ENCODE data around the gene SNX1.

SNX1 gene

DNA sequence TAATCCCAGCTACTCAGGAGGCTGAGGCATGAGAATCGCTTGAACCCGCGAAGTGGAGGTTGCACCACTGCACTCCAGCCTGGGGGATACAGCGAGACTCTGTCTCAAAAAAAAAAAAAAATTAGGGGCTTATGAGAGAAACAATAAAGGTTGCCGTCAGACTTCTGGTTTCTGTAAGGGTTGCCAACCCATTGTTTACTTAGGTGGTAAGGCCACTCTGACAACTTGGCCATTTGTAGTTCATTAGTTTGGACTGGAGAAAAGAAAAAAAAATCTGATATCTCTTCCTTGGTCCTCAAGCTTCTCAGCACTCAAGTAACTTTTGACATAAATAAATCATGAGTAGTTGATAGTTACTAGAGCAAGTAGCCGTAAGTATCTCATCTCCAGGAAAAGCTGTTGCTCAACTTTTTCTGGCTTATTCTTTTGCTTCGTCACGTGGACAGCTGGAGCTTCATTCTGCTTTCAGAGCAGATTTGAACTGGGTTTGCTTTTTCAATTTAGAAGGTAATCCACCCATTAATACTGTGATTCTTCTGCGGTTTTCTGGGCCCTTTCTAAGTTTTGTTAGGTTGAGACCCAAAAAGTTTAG is 9.4 kb downstream of the SNX1 start:
- TF ChIP-seq, protein P1, sequence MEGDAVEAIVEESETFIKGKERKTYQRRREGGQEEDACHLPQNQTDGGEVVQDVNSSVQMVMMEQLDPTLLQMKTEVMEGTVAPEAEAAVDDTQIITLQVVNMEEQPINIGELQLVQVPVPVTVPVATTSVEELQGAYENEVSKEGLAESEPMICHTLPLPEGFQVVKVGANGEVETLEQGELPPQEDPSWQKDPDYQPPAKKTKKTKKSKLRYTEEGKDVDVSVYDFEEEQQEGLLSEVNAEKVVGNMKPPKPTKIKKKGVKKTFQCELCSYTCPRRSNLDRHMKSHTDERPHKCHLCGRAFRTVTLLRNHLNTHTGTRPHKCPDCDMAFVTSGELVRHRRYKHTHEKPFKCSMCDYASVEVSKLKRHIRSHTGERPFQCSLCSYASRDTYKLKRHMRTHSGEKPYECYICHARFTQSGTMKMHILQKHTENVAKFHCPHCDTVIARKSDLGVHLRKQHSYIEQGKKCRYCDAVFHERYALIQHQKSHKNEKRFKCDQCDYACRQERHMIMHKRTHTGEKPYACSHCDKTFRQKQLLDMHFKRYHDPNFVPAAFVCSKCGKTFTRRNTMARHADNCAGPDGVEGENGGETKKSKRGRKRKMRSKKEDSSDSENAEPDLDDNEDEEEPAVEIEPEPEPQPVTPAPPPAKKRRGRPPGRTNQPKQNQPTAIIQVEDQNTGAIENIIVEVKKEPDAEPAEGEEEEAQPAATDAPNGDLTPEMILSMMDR (IDR thresholded peaks at IDR 0.05), result no peak

DNA sequence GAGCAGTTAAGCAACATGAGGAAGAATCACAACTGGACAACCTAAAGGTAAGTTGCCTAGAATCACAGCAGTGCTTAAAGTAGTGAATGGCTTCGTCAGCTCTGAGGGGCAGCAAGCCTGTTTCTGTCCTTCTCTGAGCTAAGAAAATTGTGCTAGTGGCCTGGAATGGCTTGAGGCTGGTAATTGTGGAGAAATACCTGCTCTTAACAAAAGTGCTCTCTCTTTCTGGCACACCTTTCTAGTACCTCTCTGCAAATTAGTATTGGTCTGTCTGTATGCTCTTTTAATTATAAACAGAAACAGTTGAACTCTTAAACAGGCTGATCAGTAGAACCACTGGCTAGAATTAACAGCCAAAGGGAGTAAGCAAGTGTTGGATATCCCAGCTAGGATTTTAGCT is 11.6 kb downstream of the SNX1 start:
- TF ChIP-seq, protein P1 (IDR thresholded peaks at IDR 0.05), result no peak

DNA sequence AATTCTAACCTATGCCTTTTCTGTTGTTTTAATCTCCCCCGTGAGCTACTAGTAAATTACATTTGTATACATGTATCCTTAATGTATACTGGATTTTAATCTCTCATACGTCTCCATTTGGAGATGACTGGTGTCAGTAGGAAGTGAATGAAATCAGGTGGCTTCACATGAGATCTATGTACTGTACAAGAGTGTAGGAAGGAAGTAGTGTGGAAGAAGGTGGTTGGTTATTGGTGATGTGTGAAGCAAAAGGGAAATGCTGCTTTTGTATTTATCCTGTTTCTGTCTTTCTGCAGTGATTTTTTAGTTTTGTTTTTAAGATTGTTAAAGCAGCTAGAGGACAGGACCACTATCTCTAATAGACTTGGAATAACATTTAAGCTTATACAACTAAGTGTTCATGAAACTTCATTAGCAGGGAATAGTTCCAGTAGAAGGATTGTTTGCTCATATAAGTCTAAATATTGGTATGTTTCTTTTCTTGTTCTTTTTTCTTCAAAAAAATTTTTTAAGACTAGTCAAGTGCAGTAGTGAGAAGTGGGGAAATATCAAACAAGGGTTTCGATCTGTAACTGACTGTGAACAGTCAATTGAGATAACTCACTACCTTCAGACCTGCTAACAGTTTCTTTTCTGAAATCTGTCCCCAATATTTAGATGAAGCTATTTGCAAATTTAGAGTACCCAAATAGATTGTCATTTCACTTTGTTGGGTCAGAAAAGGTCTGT is 15.3 kb downstream of the SNX1 start:
- TF ChIP-seq, protein P1 (IDR thresholded peaks at IDR 0.05), result no peak

DNA sequence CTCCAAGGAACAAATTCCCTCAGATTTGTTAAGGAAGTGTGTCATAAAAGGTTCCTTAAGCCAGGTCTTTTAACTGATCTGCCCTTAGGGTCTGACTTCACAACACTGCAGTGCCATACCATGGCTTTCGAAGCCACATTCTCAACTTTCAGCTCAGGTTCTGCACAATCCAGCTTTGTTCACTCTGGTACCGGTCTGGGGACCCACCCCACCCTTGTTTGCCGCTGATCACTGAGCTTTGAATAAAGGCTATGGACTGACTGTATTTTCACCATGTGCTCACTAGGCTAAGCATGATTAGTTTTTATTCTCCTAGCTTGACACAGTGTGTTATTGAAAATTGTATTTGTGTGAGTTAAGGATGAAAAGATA is 15.9 kb downstream of the SNX1 start:
- TF ChIP-seq, protein P1 (IDR thresholded peaks at IDR 0.05), result no peak

DNA sequence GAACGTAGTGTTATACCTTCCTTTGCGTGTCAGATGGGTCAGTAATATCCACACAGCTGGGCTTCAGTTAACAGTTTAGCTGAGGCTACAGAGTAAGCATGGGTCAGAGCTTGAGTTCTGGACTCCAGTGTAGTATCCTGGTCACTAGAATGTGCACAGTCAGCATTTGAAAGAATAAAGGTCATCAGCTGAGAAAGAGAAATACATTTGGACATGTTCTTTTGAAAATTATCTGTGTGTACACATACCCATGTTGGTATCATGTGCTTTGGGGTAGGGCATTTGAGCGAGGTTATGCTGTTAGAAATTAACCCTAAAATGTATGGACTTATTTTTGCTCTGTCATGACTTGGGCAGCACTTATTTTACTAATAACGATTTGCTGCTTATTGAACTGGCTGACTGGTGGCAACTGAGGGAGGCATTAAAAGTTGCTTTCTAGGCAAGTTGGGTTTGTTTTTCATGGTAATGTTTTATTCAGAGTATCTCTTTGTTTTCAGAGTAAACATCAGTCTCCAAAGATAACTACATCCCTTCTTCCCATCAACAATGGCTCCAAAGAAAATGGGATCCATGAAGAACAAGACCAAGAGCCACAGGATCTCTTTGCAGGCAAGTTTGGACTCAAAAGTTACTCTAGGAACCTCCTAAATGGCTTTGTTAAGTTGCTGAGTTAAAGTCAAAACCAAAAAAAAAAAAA is 16.4 kb downstream of the SNX1 start:
- TF ChIP-seq, protein P1 (IDR thresholded peaks at IDR 0.05), result no peak

DNA sequence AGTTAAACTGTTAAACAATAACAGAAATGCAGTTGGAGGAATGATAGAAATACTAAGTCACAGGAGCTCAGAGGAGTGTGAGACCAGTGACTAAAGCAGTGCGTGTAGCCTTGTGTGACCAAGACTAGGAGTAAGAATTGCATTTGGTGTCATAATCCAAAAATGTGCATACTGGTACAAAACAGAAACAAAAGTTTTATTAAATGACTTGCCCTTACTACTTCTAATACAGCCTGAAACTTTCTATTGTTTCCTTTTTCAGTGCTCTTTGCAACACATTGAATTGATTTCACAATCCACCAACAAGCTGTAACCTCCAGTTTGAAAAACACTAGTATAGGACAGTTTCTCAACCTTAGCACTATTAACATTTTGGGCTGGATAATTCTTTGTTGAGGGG is 17.1 kb downstream of the SNX1 start:
- TF ChIP-seq, protein P1 (IDR thresholded peaks at IDR 0.05), result no peak

DNA sequence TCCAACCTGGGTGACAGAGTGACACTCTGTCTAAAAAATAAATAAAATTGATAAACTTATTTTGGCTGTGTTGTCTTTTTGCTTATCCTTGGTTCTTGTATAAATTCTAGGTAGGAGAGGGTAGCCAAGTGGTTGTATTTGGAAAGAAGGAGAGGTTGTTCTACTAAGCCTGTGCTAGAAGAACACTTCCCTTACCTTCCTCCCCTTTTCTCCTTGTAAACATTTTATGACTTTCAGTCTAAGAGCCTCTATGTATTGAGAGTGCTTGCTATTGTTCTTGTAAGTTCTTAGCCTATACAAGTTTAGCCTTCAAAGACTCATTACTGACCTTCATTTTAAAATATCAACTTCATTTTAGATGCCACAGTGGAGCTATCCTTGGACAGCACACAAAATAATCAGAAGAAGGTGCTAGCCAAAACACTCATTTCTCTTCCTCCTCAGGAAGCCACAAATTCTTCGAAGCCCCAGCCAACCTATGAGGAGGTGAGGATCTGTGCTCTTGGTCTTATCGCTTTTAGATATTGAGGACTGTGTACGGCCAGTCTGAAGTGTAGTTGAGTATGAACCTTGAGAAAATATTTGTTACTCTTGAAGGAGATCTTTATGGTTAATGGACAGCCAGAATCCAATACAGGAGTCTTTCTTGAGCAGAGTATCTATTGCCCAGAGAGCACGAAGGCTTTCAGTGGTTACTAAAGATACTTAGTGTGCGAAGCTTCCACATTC is 22.1 kb downstream of the SNX1 start:
- TF ChIP-seq, protein P1 (IDR thresholded peaks at IDR 0.05), result no peak

Data from LNCAP (cell line).